ENCODE measurements around the gene RALGPS2.
A peak's percentile ranks its signal among the peaks of the same experiment; 100 is the strongest.
"Not testable (repeated sequence)": the region's sequence is repeated elsewhere in the genome, so short reads cannot be mapped to it uniquely, and the experiment has no call there.

Gene RALGPS2

DNA sequence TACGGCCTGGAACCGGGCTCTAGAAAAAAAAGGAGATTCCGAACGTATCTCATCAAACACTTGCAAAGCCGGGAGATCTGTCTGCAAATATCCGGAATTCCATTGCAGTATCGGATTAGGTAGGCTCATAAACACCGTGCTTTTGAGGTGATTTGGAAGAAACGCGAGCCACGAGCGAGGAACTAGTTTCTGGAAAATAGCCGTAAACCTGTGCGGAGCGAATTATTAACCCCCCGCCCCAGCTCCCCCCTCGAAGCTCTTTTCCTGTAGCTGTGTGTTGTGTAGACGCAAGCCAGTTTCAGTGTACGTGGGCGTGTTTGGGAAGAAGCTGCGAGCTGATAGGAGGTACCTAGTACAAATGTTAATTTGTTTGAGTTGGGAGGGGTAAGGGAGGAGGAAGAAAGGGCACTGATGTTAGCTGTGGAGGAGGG lies 1.1 kb downstream of the RALGPS2 start:
- DNase-seq = peak; percentile 6

DNA sequence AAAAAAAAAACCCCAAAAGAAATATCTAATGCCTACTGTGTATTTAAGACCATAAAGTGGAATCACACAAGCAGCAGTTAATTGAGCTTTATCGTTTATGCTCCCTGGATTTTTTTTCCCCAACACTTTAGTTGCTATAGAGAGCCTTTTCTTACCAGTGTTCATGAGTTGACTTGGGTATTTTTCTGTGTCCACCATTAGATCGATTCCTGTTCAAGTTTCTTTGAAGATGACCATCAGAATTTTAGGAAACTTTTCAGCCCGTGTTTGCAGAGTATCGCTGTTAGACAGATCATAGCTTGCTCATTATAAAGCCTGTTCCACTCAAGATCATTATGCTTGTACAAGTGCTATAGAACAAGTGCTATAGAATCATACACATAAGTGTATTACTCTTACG lies 1.5 kb downstream of the RALGPS2 start:
- DNase-seq = no peak

DNA sequence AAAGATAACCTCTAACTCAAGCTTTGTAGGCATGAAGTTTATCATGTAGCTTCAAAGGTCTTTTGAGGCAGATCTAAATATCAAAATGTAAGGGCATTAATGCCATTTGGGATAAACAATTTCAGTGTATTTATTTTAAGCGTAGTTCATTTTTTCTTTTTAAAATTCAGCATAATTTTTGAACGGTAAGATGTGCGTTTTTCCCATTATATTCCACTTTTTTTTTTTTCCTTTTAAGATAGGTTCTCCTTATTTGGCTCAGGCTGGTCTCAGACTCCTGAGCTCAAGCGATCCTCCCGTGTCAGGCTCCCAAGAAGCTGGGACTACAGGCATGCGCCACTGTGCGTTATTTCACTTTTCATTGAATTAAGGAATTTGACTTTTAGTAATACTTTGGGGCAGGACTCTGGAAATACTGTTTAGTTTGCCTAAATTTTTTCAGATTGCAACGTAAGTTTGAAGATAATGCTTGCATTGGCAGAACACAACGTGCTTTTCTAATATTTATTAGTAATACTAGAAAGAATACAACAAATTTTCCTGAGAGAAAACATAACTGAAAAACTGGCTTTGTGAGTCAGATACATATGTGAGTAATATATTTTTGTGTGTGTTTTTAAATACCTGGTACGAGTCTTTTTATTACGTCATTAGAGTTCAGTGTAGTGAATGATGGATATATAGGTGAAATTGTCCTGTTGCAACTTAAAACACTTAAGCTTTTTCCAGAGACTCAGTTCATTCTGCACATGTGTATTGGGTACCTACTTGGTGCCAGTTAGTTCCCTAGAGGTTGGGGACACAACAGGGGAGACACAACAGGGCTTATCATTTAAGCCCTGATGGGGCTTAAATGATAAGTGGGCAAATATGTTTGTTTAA lies 2.2 kb downstream of the RALGPS2 start:
- DNase-seq = no peak

DNA sequence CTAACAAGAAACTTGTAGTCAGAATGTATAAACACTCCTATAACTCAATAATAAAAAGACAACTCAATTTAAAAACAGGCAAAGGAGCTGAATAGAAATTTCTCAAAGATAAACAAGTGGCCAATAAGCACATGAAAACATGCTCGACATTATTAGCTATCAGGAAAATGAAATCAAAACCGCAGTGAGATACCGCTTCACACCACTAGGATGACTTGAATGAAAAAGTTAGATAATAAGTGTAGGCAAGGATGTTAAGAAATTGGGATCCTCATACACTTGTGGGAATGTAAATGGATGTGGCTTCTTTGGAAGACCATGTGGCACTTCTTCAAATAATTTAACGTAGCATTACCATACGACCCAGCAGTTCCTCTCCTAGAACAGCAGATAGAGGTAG lies 8.9 kb downstream of the RALGPS2 start:
- DNase-seq = no peak

DNA sequence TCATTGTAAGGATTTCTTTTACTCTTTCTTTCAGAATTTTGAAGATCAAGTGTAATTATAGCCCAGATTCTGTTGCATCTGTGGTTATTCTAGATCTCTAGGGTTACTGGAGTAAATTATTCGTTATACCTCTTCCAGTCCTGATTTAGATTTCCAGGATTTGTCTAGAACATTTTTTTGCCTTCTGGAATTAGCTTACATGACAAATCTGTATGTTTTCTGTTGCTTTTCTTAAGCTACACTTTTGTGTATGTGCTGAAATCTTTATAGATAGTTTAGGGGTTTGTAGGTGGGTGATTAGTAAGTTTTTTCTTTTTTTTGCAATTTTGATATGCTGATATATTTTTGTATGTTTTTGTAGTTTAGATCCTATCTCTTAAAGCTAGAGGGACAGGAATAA lies 13.7 kb downstream of the RALGPS2 start:
- no peak for DNase-seq

GRCh38 chr1:178739285-178740045 lies 14.4 kb downstream of the RALGPS2 start:
- no peak for DNase-seq

DNA sequence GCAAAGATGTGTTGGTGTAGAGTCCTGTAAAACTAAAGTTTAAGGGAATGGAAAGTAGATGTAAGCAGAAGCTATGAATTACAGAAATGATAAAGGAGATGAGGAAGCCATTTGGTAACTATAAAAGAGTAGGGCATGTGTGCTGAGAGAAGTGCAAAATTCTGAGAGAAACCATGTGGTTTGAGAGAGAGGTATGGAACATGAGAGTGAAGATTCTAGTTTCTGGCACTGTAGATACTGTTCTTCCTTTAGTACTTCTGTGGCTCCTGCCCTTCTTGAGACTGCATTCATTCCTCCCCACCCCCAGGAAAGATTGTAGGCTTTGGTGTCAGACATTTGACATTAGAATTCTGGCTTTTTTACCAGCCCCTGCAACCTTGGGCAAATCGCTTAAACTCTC lies 15.4 kb downstream of the RALGPS2 start:
- DNase-seq = no peak

GRCh38 chr1:178740924-178741323 lies 15.9 kb downstream of the RALGPS2 start:
- DNase-seq = no peak

DNA sequence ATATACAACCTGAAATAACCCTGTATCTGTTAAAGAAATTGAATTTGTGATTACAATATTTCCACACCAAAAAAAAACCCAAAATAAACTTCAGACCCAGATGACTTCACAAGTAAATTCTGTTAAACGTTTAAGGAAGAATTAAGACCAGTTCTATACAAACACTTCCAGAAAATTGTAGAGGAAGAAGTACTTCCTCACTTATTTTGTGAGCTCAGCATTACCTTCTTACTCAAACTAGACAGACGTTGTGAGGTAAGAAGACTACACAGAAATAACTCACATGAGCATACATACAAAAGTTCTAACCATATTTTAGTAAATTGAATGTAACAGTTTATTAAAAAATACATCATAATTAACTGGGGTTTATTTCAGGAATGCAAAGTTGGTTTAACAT lies 18.8 kb downstream of the RALGPS2 start:
- no peak for DNase-seq

DNA sequence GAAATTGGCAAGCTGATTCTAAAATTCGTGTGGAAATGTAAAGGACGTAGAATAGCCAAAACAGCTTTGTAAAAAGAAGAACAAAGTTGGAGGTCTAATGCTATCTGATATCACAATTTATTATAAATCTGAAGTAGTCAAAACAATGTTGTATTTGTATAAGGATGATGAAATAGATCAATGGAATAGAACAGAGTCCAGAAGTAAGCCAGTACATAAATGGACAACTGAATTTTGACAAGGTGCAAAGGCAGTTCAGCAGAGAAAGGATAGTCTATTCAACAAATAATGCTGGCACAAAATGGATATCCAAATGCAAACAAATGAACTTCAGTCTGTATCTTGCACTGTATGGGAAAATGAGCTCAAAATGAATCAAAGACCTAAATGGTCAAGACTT lies 20.2 kb downstream of the RALGPS2 start:
- DNase-seq = no peak

GRCh38 chr1:178746345-178746744 lies 21.3 kb downstream of the RALGPS2 start:
- DNase-seq = no peak

GRCh38 chr1:178747361-178747760 lies 22.3 kb downstream of the RALGPS2 start:
- not testable (repeated sequence) for DNase-seq

DNA sequence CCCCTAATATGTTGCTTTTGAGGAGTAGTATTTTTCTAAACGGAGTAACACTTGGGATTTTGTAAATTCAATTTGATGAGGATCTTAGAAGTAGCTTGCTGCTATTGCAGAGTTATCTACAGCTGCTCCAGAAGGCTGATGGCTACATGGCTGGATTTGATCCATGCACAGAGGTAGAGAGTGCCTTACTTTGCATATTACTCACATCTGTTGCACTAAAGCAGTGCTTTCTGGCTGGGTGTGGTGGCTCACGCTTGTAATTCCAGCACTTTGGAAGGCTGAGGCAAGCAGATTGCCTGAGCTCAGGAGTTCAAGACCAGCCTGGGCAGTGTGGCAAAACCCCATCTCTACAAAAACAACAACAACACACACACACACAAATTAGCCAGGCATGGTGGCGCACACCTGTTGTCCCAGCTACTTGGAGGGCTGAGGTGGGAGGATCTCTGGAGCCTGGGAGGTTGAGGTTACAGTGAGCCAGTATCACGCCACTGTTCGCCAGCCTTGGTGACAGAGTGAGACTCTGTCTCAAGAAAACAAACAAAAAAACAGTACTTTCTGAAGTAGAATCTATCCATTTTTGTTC lies 24.6 kb downstream of the RALGPS2 start:
- DNase-seq = no peak

- no peak for DNase-seq
Observed at GRCh38 chr1:178751046-178751445, 26.0 kb downstream of the RALGPS2 start.

DNA sequence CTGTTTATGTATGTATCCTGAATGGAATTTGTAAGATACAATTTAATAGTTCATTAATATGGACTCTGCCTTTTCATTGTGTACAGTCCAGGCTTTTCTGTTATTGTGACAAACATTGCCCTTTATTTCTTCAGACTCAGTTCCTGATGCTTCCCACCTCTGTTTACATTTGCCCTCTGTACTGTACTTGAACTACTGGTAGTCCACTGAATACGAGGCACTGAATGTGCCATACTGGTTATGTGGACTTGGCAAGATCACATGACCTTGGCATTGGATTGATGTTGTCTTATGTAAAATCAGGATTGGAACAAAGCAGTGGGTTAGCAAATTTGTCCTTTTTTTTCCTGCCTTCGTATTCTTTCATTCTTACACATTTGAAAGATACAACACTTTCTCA lies 27.8 kb downstream of the RALGPS2 start:
- DNase-seq = no peak

- not testable (repeated sequence) for DNase-seq
Observed at GRCh38 chr1:178754655-178755256, 29.7 kb downstream of the RALGPS2 start.

- DNase-seq = no peak
Observed at GRCh38 chr1:178768423-178768822, 43.4 kb downstream of the RALGPS2 start.

DNA sequence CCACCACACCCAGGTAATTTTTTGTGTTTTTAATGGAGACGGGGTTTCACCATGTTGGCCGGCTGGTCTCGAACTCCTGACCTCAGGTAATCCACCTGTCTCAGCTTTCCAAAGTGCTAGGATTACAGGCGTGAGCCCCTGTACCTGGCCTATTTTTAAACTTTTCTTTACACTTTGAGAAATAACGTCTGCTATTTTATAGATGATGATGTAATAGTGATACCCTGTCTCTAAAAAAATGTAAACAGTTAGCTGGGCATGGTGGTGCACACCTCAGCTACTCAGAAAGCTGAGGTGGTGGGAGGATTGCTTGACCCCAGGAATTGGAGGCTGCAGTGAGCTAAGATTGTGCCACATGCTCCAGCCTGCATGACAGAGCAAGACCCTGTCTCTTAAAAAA lies 47.9 kb downstream of the RALGPS2 start:
- no peak for DNase-seq

DNA sequence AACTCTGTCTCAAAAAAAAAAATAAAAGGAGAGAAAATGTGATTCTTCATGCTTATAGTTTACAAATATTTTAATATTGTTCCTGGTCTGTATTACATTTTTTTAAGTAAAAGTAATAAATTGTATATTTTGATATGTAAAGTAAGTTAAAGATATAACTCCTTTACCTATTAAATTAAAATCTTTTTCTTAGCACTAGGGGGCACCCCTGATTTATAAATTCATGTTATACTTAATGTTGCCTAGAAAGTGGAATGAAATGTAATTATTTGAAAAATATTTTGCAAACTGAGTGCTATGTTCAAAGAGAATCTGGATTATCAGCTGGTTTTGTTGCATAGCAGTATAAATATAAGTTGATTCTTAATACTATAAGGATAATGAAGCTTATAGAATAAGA lies 49.2 kb downstream of the RALGPS2 start:
- no peak for DNase-seq

DNA sequence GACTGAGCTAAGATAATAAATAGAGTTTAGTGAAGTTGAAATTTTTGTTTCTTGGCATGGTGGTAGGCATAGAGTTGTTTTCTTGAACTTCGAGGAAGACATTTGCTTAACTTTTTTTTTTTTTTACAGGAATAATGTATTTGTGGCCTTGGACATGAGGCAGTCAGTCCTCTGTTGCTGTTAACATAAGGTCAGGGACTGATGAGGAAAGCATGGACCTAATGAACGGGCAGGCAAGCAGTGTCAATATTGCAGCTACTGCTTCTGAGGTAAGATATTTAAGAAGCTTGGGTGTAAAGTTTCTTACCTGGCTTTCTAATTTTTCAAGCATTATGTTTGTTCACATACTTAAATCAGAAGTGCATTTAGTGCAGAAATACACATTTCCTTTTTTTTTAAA lies 51.5 kb downstream of the RALGPS2 start:
- DNase-seq = no peak

GRCh38 chr1:178781533-178782330 lies 56.7 kb downstream of the RALGPS2 start:
- DNase-seq = no peak

- no peak for DNase-seq
Observed at GRCh38 chr1:178784131-178784536, 59.1 kb downstream of the RALGPS2 start.

- no peak for DNase-seq
Observed at GRCh38 chr1:178792394-178792793, 67.3 kb downstream of the RALGPS2 start.

Data from DMS79 (cell line).